Measurements from ENCODE around the gene KIAA1328. TPM values are rescaled to one million over a fixed set of nuclear protein-coding genes. Genes with fewer than 3 reads are reported as not detected.
A peak's percentile ranks its signal among the peaks of the same experiment; 100 is the strongest.

The KIAA1328 gene
- total and polyA plus RNA-seq, 9 of the 15 experiments (the other 6 are each of a cell fraction or from before 2014, with no cell fraction given) = 4.0 to 8.6 (median 7.4) TPM

GRCh38 chr18:36809590-36810381 lies 19.1 kb upstream of the KIAA1328 start (continued):
- TF ChIP-seq, protein P1, sequence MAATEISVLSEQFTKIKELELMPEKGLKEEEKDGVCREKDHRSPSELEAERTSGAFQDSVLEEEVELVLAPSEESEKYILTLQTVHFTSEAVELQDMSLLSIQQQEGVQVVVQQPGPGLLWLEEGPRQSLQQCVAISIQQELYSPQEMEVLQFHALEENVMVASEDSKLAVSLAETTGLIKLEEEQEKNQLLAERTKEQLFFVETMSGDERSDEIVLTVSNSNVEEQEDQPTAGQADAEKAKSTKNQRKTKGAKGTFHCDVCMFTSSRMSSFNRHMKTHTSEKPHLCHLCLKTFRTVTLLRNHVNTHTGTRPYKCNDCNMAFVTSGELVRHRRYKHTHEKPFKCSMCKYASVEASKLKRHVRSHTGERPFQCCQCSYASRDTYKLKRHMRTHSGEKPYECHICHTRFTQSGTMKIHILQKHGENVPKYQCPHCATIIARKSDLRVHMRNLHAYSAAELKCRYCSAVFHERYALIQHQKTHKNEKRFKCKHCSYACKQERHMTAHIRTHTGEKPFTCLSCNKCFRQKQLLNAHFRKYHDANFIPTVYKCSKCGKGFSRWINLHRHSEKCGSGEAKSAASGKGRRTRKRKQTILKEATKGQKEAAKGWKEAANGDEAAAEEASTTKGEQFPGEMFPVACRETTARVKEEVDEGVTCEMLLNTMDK (IDR thresholded peaks at IDR 0.05; ENCODE audit: borderline replicate concordance, insufficient read depth, low read depth, low read length, poor library complexity, severe bottlenecking) = peak; percentile 54
- TF ChIP-seq, protein P2, sequence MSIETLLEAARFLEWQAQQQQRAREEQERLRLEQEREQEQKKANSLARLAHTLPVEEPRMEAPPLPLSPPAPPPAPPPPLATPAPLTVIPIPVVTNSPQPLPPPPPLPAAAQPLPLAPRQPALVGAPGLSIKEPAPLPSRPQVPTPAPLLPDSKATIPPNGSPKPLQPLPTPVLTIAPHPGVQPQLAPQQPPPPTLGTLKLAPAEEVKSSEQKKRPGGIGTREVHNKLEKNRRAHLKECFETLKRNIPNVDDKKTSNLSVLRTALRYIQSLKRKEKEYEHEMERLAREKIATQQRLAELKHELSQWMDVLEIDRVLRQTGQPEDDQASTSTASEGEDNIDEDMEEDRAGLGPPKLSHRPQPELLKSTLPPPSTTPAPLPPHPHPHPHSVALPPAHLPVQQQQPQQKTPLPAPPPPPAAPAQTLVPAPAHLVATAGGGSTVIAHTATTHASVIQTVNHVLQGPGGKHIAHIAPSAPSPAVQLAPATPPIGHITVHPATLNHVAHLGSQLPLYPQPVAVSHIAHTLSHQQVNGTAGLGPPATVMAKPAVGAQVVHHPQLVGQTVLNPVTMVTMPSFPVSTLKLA (conservative IDR thresholded peaks at IDR 0.05) = peak in 1 of 2 experiments; percentile 29; a peak in 1 of 4 replicates
- TF ChIP-seq HCFC1 (IDR thresholded peaks at IDR 0.05; ENCODE audit: low read depth, low read length) (0 out of 2 replicates have a peak, but pooled peaks have one; percentile 11), REST (IDR thresholded peaks at IDR 0.05; ENCODE audit: borderline replicate concordance) (peak; percentile 35; the same call in 1 of the 2 replicates), REST (CRISPR knock-in tag; IDR thresholded peaks at IDR 0.05; ENCODE audit: low read depth) (no peak), NFIC (IDR thresholded peaks at IDR 0.05) (no peak)
- TF ChIP-seq, protein P3, sequence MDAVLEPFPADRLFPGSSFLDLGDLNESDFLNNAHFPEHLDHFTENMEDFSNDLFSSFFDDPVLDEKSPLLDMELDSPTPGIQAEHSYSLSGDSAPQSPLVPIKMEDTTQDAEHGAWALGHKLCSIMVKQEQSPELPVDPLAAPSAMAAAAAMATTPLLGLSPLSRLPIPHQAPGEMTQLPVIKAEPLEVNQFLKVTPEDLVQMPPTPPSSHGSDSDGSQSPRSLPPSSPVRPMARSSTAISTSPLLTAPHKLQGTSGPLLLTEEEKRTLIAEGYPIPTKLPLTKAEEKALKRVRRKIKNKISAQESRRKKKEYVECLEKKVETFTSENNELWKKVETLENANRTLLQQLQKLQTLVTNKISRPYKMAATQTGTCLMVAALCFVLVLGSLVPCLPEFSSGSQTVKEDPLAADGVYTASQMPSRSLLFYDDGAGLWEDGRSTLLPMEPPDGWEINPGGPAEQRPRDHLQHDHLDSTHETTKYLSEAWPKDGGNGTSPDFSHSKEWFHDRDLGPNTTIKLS (IDR thresholded peaks at IDR 0.05; ENCODE audit: borderline replicate concordance, low read depth) = no peak

Measured in K562 (cell line).